Stimulated activated CD8-positive, alpha-beta memory T cell treated with anti-CD3 and anti-CD28 coated beads, Interleukin-7, amount 100 ng/mL, for 24 hours (primary cell): ENCODE measurements around the gene PCLO.
"Not testable (repeated sequence)": the region's sequence is repeated elsewhere in the genome, so short reads cannot be mapped to it uniquely, and the experiment has no call there.

Experiments
- DNase-seq: peaks from one replicate; pipeline ENCODE4 v3.0.0-alpha.2; 2020; ENCODE audit warnings: low read depth

The PCLO gene

DNA sequence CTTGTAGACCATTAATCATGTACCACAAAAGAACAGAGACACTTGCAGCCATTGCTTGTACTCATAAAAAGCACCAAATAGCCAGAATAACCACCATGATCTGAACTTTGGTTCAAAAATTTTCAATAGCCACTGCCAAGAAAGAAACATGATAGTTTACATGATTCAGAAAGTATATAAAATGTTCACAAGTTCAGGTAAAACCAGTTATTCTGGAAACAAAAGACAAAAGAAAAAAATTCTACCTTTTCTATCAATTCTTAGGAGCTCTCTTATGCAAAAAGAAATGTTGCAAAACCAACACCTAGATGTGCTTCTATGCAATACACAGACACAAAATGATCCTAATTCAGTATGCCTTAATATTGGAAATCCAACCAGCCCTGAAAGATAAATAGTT is 108.7 kb downstream of the PCLO start:
- DNase-seq = no peak

DNA sequence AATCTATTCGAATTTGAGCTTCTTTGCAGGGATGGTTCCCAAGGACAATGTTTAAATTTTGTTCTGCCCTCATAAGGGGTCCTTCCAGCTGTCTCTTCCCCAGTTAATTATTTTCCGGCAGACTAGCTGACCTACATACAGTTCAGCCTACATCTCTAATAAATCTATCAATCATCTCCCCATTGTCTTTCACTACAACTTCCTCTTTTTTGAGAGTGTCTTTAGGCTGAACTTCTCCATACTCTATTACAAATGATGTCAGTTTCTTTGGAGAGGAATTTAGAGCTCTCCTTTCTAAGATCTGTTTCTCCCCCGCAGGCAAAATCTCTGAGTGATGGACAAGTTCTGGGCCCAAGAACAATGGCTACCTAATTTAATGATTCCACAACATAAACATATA is 122.2 kb downstream of the PCLO start:
- no peak for DNase-seq

DNA sequence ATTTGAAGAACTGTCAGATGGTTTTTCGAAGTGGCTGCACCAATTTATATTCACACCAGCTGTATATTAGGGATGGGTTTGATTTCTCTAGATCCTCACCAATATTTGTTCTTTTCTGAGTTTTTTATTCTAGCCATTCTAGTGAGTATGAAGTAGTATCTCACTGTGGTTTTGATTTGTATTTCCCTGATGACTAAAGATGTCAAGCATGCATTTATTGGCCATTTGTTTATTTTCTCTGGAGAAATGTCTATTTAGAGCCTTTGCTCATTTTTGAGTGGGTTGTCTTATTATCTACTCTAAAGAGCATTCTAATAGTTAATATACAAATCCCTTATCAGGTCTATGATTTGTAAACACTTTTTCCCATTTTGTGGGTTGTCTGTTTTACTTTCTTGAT is 123.9 kb downstream of the PCLO start:
- DNase-seq = no peak

DNA sequence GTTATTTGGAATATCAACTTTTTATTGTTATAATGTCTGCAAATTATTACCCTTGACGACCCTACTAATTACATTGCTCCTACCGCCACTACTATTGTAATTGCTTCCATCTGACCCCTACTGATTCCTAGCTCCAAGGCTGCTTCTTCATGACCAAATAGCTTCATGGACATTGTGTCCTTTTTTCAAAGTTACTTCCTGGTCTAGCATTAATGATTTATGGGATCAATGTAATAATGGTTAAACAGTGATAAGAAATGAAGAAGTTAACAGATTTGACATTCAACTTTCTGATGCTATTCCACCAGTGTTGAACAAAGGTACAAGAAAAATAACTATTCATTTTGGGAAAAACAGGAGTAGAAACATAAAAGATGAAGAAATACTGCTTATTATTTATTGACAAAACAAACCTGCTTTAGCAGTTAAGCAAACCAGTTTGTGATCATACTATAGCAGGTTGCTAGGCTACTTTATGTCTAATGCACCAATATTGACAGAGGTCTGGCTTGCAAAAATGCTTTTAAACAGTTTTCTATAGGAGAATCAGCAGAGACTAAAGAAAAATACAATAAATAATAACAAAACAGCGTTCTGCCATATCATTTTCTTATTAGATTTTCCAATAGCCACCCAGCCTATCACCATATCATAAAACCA is 125.8 kb downstream of the PCLO start:
- no peak for DNase-seq

DNA sequence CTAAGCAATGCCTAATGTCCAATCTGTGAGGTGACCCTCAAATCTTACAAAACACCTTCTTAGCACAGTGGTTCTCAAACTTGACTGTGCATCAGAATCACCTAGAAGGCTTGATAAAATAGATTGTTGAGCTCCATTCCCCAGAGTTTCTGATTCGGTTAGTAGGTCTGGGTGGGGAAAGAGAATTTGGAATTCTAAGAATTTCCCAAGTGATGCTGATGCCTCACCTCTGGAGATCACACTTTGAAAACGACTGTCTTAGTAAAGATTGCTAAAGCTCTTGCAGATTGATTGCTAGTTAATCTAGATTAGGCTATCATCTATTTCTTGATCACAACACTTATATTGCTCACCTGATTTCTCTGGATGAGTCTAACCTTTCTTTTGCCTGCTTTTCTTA is 126.6 kb downstream of the PCLO start:
- no peak for DNase-seq

DNA sequence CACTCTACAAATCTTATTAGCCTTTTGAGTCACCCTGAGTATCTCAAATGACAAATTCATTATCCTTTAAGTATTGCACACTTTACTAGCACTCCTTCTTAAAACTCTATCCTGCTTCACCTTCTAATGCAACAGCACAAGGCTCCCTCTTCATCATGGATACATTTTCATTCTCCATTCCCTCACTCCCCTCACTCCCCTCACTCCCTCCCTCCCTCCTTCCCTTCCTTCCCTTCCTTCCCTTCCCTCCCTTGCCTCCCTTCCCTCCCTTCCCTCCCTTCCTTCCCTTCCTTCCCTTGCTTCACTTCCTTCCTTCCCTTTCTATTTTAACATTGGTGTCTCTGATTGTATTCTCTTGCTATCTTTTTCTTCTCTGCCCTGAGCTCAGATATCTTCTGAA is 130.5 kb downstream of the PCLO start:
- no peak for DNase-seq

DNA sequence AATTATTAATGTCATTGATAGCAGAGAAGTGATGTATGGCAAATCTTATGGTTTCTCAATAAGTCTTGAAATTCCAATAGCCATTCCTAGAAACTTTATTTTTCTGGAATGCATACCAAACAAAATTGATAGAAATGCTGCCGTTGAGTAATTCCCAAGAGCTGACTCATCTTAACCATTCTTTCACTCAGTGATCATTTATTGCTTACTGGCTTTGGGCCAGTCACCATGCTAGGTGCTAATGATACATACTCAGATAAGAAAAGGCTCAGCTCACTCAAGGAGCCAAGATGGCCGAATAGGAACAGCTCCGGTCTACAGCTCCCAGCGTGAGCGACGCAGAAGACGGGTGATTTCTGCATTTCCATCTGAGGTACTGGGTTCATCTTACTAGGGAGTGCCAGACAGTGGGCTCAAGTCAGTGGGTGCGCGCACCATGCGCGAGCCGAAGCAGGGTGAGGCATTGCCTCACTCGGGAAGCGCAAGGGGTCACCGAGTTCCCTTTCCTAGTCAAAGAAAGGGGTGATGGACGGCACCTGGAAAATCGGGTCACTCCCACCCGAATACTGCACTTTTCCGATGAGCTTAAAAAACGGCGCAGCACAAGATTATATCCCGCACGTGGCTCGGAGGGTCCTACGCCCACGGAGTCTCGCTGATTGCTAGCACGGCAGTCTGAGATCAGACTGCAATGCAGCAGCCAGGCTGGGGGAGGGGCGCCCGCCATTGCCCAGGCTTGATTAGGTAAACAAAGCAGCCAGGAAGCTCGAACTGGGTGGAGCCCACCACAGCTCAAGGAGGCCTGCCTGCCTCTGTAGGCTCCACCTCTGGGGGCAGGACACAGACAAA is 138.6 kb downstream of the PCLO start:
- not testable (repeated sequence) for DNase-seq

DNA sequence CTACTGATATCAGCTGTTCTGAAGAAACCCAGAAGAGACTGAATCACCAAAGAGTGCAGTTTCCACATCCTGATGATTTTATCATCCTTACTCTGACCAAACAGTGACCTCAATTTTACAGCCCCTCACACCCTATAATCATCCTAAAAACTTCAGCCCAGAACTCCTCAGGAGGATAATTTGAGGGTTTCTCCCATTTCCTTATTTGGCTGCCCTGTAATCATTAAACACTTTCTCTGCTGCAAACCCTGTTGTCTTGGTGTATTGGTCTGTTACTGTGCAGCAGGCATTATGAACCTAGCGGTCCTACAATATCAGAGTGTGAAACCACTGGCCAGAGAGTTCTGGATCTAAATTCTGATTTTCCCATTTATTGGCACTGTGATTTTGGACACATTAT is 141.7 kb downstream of the PCLO start:
- no peak for DNase-seq

DNA sequence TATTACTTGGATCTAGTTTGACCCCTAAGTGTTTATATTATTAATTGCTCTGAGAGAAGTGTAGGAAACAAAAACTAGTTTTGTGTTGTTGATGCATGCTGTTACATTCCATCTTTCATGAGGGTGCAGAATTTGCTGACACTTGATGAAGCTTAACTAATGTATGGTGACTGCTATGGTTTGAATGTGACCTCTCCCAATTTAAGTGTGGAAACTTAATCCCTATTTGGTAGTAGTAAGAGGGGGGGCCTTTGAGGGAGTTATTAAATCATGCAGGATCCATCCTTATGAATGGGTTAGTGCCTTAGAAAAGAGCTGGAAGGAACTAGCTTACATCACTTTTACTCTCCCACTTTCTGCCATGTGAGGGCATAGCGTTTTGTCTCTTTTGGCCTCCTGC is 142.5 kb downstream of the PCLO start:
- DNase-seq = no peak

DNA sequence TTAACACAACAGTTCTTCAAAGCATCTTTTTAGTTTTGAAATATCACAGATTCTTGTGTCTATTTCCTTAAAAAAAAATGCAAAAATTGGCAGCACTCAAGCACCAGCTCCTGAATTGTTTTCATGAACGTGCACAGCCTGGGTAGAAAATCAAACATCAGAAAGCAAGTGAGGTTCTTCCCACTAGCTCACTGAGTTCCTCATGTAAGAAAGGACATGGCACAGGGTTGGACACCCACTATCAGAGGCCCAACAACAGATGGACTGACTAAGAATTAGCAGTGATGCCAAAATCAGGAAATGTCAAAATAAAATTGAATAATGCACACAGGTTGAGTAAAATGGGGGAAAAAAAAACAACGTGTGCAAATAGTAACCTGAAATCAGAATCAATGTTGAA is 146.8 kb downstream of the PCLO start:
- DNase-seq = no peak

DNA sequence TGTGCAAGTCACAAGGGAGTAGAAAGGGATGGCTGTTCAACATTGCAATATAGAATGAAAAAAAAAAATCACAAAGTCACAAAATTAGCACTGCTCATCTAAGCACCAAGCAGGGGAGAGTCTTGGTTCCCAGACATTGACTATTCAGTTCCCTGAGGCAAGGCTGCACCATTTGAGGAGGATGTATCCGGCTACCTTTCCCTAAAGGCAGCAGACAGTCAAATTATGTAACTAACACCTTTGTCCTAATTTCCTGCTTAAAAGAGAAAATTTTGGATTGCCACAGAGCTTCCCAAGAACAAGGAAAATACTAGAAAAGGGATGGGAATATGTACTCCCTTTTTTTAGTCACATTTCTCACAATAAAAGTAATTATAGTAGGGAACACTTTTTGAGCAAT is 148.1 kb downstream of the PCLO start:
- DNase-seq = no peak

DNA sequence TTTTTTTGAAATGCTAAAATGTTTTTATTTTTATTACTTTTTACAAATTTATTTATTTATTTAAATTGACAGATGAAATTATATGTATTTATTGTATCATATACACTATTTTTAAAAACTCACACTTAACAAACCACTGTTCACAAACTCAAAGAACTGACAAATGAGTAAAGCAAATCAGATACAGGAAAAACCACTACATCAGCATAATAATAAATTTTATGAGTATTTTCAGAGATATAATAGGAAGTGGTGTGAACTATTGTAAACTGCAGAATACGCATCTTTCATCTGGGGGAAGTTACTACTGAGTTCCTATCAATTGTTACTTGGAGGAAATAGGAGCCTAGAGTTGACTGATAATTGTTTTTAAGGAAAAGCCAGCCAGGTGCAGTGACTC is 150.7 kb downstream of the PCLO start:
- DNase-seq = no peak

DNA sequence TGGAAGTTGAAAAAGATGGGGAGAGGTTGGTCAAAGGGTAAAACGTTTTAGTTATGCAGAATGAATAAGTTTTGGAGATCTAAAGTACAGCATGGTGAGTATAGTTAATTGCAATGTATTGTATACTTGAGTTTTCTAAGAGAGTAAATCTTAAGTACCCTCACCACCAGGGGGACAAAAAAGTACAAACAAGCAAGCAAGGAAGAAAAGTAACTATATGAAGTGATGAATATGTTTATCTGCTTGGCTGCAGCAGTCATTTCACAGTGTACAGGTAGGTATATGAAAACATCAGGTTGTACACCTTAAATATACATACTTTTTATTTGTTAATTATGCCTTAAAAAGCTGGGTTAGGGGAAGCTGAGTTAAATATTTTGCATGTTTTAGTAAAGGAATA is 157.3 kb downstream of the PCLO start:
- DNase-seq = no peak

DNA sequence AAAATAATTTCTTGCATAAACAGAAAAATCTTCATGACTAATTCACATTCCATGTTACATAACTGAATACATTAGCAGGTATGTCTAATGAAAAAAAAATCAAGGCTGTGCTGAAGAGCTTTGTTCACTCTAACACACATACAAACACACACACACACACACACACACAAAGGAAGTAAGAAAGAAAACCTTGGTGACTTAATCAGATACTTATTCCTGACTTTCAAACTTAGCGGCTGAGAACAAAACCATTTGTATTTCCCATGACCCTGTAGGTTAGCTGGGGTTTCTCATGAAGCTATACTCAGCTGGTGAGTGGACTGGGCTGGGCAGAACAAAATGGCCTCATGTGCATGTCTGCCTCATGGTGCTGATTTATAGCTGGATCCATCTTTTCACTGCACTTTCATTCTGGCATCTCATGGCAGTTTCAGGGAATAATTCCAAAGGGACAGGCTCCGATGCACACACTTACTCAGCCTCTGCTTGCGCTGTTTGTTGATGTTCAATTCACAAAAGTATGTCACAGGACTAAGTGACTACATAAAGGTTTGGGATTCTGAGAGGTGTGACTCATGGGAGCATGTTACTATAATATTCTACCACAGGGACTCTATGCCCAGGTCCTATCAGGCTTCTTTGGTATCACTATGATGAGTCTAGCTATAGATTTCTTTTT is 161.2 kb downstream of the PCLO start:
- no peak for DNase-seq

DNA sequence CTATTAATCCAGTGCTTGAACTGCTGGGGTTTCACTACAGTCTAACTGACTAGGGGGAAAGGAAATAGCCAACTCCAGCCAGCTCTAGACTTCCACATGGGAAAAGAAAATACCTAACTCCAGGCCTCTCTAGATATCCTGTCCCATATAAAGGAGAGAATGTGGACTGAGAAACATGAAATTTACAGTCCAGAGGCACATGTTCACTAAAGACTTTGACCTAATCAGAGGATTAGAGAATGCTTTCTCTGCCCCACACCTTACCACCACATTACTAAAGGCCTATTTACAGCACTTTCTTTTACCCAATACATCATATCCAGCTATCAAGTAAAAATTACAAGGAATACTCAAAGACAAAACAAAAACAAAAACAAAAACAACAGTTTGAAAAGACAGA is 164.2 kb downstream of the PCLO start:
- DNase-seq = no peak

DNA sequence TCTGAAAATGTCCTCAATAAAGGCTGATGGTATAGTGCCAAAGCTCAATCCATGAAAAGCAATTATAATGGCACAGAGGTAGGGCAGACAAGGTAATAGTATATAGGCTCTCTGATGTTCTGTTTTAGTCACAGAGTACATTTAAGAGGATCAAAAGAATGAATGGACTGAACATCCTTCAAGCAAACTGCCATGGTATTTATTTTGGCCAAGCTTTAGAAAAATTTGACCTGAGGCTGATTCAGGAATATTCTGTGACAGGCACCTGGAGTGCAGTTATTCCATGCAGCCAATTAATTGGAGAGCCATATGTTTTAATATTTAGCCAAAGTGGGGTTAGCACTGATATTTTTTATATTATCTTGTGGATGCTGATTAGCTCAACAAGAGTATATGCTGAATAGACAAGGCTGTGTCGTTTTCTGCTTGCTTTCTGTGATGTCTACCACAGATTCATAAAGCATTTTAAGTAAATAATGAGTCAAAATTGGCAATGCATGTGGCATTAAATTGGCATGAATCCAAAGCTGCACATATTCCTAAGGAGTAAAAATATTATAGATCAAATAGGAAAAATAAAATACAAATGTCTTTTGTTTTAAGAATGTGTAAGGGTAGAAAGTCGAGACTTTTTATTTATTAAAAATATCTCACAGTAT is 177.4 kb downstream of the PCLO start:
- DNase-seq = no peak

DNA sequence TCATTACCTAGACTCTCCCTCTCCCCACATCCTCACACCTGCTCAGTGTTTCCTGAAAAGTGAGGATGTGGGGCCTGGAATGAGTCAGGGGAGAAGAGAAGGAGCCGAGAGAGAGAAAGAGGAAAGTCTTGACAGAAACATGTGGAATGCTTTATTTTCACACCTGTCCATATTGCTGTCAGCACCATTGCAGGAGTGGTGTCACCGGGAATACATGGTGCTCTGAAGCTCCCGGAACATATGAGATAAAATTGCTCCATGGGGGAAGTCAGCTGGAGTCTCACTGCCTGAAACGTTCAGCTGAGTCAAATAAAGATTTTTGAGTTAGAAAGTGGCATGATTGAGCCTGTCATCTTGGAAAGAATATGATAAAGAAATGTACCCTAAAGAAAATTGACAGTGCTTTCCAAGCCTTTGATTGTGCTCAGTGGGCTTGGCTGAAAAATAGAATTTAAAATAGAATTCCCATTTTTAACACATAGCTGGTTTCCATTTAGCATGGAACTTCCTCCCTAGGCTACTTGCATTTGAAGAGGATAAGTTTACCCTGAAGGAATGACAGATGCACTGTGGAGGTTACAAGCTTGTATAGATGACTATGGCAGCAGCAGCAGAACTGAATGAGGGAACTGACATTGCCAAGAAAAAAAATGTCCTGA is 182.4 kb downstream of the PCLO start:
- DNase-seq = no peak

DNA sequence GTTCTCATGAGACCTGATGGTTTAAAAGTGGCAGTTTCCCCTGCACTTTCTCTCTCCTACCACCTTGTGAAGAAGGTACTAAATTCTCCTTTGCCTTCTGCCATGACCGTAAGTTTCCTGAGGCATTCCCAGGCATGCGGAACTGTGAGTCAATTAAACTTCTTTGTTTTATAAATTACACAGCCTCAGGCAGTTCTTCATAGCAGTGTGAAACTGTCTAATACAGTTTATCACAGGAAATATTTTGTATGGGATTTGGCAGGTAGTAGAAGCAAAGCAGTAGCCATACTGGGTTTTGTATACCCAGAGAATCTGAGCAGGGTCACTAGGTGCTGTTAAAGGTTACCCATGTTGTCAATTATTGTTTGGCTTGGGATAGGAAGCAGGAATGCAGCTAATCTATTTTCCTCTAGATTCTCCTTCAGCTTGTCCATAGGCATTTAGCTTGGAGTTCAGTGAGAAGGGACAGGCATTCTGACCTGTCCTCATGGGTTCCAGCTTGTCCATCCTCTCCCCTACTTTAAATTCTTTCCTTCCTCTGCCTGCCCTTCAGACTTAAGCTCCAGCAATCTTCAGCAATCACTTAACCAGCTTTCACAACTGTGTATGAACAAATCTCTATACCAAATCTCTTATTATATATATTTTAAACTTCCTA is 186.7 kb downstream of the PCLO start:
- no peak for DNase-seq

DNA sequence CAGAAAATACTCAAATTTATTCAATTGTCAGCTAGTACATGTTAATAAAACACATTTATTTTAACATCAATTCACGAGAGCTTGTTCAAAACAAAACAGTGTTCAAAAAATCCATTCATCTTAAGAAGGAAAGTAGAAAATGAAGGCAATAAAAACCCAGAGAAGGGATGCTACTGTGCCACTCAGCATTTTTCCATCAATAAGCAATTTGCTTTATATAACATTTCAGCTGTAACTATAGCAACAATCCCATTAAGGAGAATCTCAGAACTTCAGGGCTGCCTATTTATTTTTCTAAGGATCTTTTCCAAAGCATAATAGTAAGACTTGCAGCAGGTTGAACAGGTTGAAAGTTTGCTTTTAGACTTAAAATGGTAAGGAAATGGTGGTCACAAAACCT is 190.5 kb downstream of the PCLO start:
- no peak for DNase-seq

DNA sequence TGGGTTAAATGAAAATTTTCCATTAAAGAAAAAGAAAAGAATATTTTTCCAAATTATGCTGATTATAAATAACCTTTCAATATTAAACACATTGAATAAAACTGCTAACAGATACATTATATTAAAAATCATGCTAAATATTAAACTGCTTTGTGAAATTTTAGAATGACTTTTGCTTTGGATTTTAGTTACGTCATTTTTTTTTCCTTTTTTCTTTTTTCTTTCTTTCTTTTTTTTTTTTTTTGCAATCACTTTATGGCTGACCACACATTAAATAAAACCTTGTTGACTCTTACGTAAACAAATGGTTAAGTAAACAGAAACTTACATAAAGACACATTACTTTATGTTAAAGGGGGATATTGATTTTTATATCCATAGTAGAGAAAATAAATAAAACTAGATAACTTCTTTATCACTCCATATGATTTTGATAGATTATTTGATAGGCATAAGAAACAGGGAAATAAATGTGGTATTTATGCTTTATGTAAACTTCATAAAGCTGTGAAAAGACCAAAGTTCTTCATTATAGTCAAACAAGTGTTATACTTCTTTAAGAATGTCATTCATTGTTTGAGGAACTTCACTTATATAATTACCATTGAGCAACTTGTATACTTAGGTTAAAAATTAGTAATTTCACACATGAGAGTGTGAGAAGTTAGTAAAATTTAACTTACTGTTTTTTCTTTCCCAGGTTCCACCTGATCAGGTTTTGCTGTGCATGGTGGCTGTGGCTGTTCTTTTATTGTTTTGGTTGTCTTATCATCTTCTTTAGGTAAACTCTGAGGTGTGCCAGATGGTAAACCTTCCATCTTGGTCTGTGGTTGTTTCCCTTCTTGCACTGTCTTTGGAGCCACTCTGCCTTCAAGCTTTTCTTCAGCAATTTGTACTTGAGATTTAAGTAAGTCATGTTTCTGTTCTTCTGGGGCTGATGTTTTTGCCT is 197.3 kb downstream of the PCLO start:
- no peak for DNase-seq
